ENCODE results near the gene STARD5.

Gene STARD5

GRCh38 chr15:81347910-81348309, 24.0 kb upstream of the STARD5 start:
- no peak for DNase-seq (ENCODE audit: low read depth)
- no peak for TF ChIP-seq CTCF (conservative IDR thresholded peaks at IDR 0.05; ENCODE audit: control insufficient read depth, insufficient read depth, low read depth, low read length)
- no peak overlapping the region for H3K4me3 ChIP-seq (ENCODE audit: control insufficient read depth, low read depth, low read length)

- DNase-seq (ENCODE audit: low read depth), result no peak
- TF ChIP-seq CTCF (conservative IDR thresholded peaks at IDR 0.05; ENCODE audit: control insufficient read depth, insufficient read depth, low read depth, low read length), result no peak
- H3K4me3 ChIP-seq (ENCODE audit: control insufficient read depth, low read depth, low read length), result no peak overlapping the region
These were observed 22.7 kb upstream of the STARD5 start for GRCh38 chr15:81346611-81347010.

- no peak for TF ChIP-seq CTCF (conservative IDR thresholded peaks at IDR 0.05; ENCODE audit: control insufficient read depth, insufficient read depth, low read depth, low read length)
- no peak for DNase-seq (ENCODE audit: low read depth)
- no peak overlapping the region for H3K4me3 ChIP-seq (ENCODE audit: control insufficient read depth, low read depth, low read length)
These were observed 19.4 kb upstream of the STARD5 start for GRCh38 chr15:81343371-81343770.

GRCh38 chr15:81341351-81341750, 17.4 kb upstream of the STARD5 start:
- DNase-seq (ENCODE audit: low read depth), result no peak
- no peak for TF ChIP-seq CTCF (conservative IDR thresholded peaks at IDR 0.05; ENCODE audit: control insufficient read depth, insufficient read depth, low read depth, low read length)
- H3K4me3 ChIP-seq (ENCODE audit: control insufficient read depth, low read depth, low read length), result no peak overlapping the region

- no peak overlapping the region for H3K4me3 ChIP-seq (ENCODE audit: control insufficient read depth, low read depth, low read length)
- DNase-seq (ENCODE audit: low read depth), result no peak
- no peak for TF ChIP-seq CTCF (conservative IDR thresholded peaks at IDR 0.05; ENCODE audit: control insufficient read depth, insufficient read depth, low read depth, low read length)
These were observed 15.9 kb upstream of the STARD5 start for GRCh38 chr15:81339851-81340250.

- no peak overlapping the region for H3K4me3 ChIP-seq (ENCODE audit: control insufficient read depth, low read depth, low read length)
- no peak for TF ChIP-seq CTCF (conservative IDR thresholded peaks at IDR 0.05; ENCODE audit: control insufficient read depth, insufficient read depth, low read depth, low read length)
- DNase-seq (ENCODE audit: low read depth), result no peak
These were observed 15.4 kb upstream of the STARD5 start for GRCh38 chr15:81339321-81339720.
